HEK293 (cell line): ENCODE results near the gene TTC33.
A peak's percentile ranks its signal among the peaks of the same experiment; 100 is the strongest.

Source experiments
- ATF2 ChIP-seq: fragments of 450-650 bp; formaldehyde crosslinking; IDR thresholded peaks from 2 replicates; pipeline ENCODE4 v1.5.1; 2016; ENCODE audit warnings: missing biosample characterization, missing genetic modification characterization, low read depth
- KLF16 ChIP-seq: fragments of 450-650 bp; formaldehyde crosslinking; IDR thresholded peaks from 2 replicates; pipeline ENCODE4 v1.5.1; 2017; ENCODE audit warnings: missing biosample characterization, missing genetic modification characterization
- KLF9 ChIP-seq: fragments of 450-650 bp; formaldehyde crosslinking; IDR thresholded peaks from 2 replicates; pipeline ENCODE4 v1.5.1; 2016; ENCODE audit warnings: missing biosample characterization, missing genetic modification characterization, low read depth
- MZF1 ChIP-seq: fragments of 450-650 bp; formaldehyde crosslinking; IDR thresholded peaks from 2 replicates; pipeline ENCODE4 v1.5.1; 2017; ENCODE audit warnings: missing biosample characterization, missing genetic modification characterization, borderline replicate concordance
- PRDM1 ChIP-seq: fragments of 450-650 bp; formaldehyde crosslinking; IDR thresholded peaks from 2 replicates; pipeline ENCODE4; 2016; ENCODE audit warnings: missing biosample characterization, missing genetic modification characterization
- WT1 ChIP-seq: fragments of 450-650 bp; formaldehyde crosslinking; IDR thresholded peaks from 2 replicates; pipeline ENCODE4 v1.5.1; 2016; ENCODE audit warnings: missing biosample characterization, missing genetic modification characterization
- YY2 ChIP-seq: fragments of 450-650 bp; formaldehyde crosslinking; IDR thresholded peaks from 2 replicates; pipeline ENCODE4 v1.5.1; 2016; ENCODE audit warnings: missing biosample characterization, missing genetic modification characterization
- ZBTB10 ChIP-seq: fragments of 450-650 bp; formaldehyde crosslinking; IDR thresholded peaks from 2 replicates; pipeline ENCODE4 v1.5.1; 2016; ENCODE audit warnings: missing biosample characterization, missing genetic modification characterization
- ZNF157 ChIP-seq: fragments of 450-650 bp; formaldehyde crosslinking; IDR thresholded peaks from 2 replicates; pipeline ENCODE4 v1.5.1; 2016; ENCODE audit warnings: missing biosample characterization, missing genetic modification characterization
- ZNF18 ChIP-seq: fragments of 450-650 bp; formaldehyde crosslinking; IDR thresholded peaks from 2 replicates; pipeline ENCODE4 v1.5.1; 2016; ENCODE audit warnings: missing biosample characterization, missing genetic modification characterization
- ZNF239 ChIP-seq: fragments of 450-650 bp; formaldehyde crosslinking; IDR thresholded peaks from 2 replicates; pipeline ENCODE4 v1.5.1; 2016; ENCODE audit warnings: missing biosample characterization, missing genetic modification characterization
- ZNF274 ChIP-seq, 2 experiments: fragments of 200-500 bp in 1 of 2; fragments of 450-650 bp in 1 of 2; sonication (Bioruptor generic) in 1 of 2; formaldehyde crosslinking in 1 of 2; IDR thresholded peaks; 2 replicates each; pipeline versions ENCODE4 v1.5.1 to v1.6.1; 2014 to 2016; ENCODE audit warnings: borderline replicate concordance in 1 of 2, inconsistent platforms in 1 of 2, low read length in 1 of 2, missing biosample characterization in 1 of 2, missing genetic modification characterization in 1 of 2
- ZNF518A ChIP-seq: fragments of 450-650 bp; formaldehyde crosslinking; conservative IDR thresholded peaks from 2 replicates; pipeline ENCODE4 v1.5.1; 2016; ENCODE audit warnings: low read depth, missing biosample characterization, missing genetic modification characterization
- ZNF548 ChIP-seq: fragments of 450-650 bp; formaldehyde crosslinking; IDR thresholded peaks from 2 replicates; pipeline ENCODE4 v1.5.1; 2016; ENCODE audit warnings: missing biosample characterization, missing genetic modification characterization
- ZNF596 ChIP-seq: fragments of 450-650 bp; IDR thresholded peaks from 2 replicates; pipeline ENCODE4 v1.5.0; 2018; ENCODE audit warnings: missing biosample characterization, mild to moderate bottlenecking, missing genetic modification characterization, moderate library complexity
- ZNF639 ChIP-seq: fragments of 450-650 bp; formaldehyde crosslinking; IDR thresholded peaks from 2 replicates; pipeline ENCODE4 v1.5.1; 2016; ENCODE audit warnings: missing biosample characterization, missing genetic modification characterization
- ZNF677 ChIP-seq: fragments of 450-650 bp; IDR thresholded peaks from 2 replicates; pipeline ENCODE4 v1.5.0; 2018; ENCODE audit warnings: missing biosample characterization, mild to moderate bottlenecking, missing genetic modification characterization, moderate library complexity
- ZNF692 ChIP-seq: fragments of 450-650 bp; formaldehyde crosslinking; IDR thresholded peaks from 2 replicates; pipeline ENCODE4 v1.5.1; 2016; ENCODE audit warnings: missing biosample characterization, missing genetic modification characterization
- ZNF707 ChIP-seq: fragments of 450-650 bp; formaldehyde crosslinking; IDR thresholded peaks from 2 replicates; pipeline ENCODE4 v1.5.1; 2016; ENCODE audit warnings: missing biosample characterization, missing genetic modification characterization
- ZNF76 ChIP-seq: fragments of 450-650 bp; formaldehyde crosslinking; IDR thresholded peaks from 2 replicates; pipeline ENCODE4; 2016; ENCODE audit warnings: low read depth, missing biosample characterization, missing genetic modification characterization, borderline replicate concordance
- ZNF768 ChIP-seq: fragments of 450-650 bp; formaldehyde crosslinking; IDR thresholded peaks from 2 replicates; pipeline ENCODE4 v1.5.1; 2018; ENCODE audit warnings: missing biosample characterization, mild to moderate bottlenecking, missing genetic modification characterization
- ZNF791 ChIP-seq: fragments of 450-650 bp; formaldehyde crosslinking; IDR thresholded peaks from 2 replicates; pipeline ENCODE4 v1.5.1; 2016; ENCODE audit warnings: missing biosample characterization, missing genetic modification characterization
- ZNF830 ChIP-seq: fragments of 450-650 bp; IDR thresholded peaks from 2 replicates; pipeline ENCODE4 v1.5.0; 2018; ENCODE audit warnings: missing biosample characterization, missing genetic modification characterization, low read depth, mild to moderate bottlenecking, moderate library complexity

The TTC33 gene

GRCh38 chr5:40755407-40756365, at the start of gene TTC33 (continued):
- peak; percentile 11; the same call in 1 of the 2 replicates for TF ChIP-seq ZBTB10 (tag by site-specific recombination)
- peak; percentile 73 for TF ChIP-seq PRDM1 (tag by site-specific recombination)
- TF ChIP-seq ZNF18 (tag by site-specific recombination), result no peak
- TF ChIP-seq ZNF76 (tag by site-specific recombination), result peak; percentile 98
- TF ChIP-seq YY2 (tag by site-specific recombination), result peak; percentile 23; the same call in 1 of the 2 replicates
- TF ChIP-seq WT1 (tag by site-specific recombination), result 0 out of 2 replicates have a peak, but pooled peaks have one; percentile 27
- no peak for TF ChIP-seq ZNF707 (tag by site-specific recombination)
- peak; percentile 51; the same call in 1 of the 2 replicates for TF ChIP-seq ZNF768 (tag by site-specific recombination)
- no peak for TF ChIP-seq ZNF157 (tag by site-specific recombination)
- no peak for TF ChIP-seq ZNF239 (tag by site-specific recombination)
- peak; percentile 67; the same call in 1 of the 2 replicates for TF ChIP-seq ZNF692
- TF ChIP-seq ZNF548 (tag by site-specific recombination), result no peak
- TF ChIP-seq ZNF677 (tag by site-specific recombination), result no peak
- no peak for TF ChIP-seq ZNF830 (tag by site-specific recombination)
- peak; percentile 34; the same call in 1 of the 2 replicates for TF ChIP-seq ZNF518A (tag by site-specific recombination)
- no peak for TF ChIP-seq ZNF274 (IDR thresholded peaks at IDR 0.05; ENCODE audit: low read length)
- no peak for TF ChIP-seq ZNF274 (tag by site-specific recombination; IDR thresholded peaks at IDR 0.05; ENCODE audit: borderline replicate concordance)
- TF ChIP-seq ATF2, result no peak
- TF ChIP-seq KLF9 (tag by site-specific recombination), result peak; percentile 72
- TF ChIP-seq ZNF791 (tag by site-specific recombination), result no peak
- peak; percentile 61; the same call in 1 of the 2 replicates for TF ChIP-seq ZNF639 (tag by site-specific recombination)
- TF ChIP-seq MZF1 (tag by site-specific recombination), result peak; percentile 89
- no peak for TF ChIP-seq ZNF596 (tag by site-specific recombination)
- no peak for TF ChIP-seq KLF16 (tag by site-specific recombination)
